ENCODE data around the gene DPP7.

The DPP7 gene

GRCh38 chr9:137114613-137115393 is at the start of gene DPP7:
Gene DPP7 (minus strand): TSS chr9:137114733. CDS start chr9:137114713, 20 bp downstream.
- peak; percentile 38 to 94 (median 88) for DNase-seq
- intact Hi-C loops (cut with DNase I) = loop anchor here (5.0 kb wide), 1 partner anchor 112 kb away; the partner anchor contains the start of genes CYSRT1 and RNF224

GRCh38 chr9:137163805-137164204 is 49.3 kb upstream of the DPP7 start:
- DNase-seq = no peak
- intact Hi-C loops (cut with DNase I) = no loop called here

GRCh38 chr9:137163365-137163715 is 48.8 kb upstream of the DPP7 start:
- intact Hi-C loops (cut with DNase I) = no loop called here
- no peak for DNase-seq

- intact Hi-C loops (cut with DNase I) = no loop called here
Observed at GRCh38 chr9:137162505-137163364, 48.2 kb upstream of the DPP7 start.

GRCh38 chr9:137161558-137162486 is 47.3 kb upstream of the DPP7 start:
- no peak for DNase-seq
- intact Hi-C loops (cut with DNase I) = no loop called here

More at GRCh38 chr9:137162505-137163364, 48.2 kb upstream of the DPP7 start:
- DNase-seq = no peak

- intact Hi-C loops (cut with DNase I) = no loop called here
- no peak for DNase-seq
Observed at GRCh38 chr9:137160716-137161557, 46.4 kb upstream of the DPP7 start.

GRCh38 chr9:137160054-137160425 is 45.5 kb upstream of the DPP7 start:
- intact Hi-C loops (cut with DNase I) = no loop called here
- no peak for DNase-seq

GRCh38 chr9:137159105-137160053 is 44.8 kb upstream of the DPP7 start:
- intact Hi-C loops (cut with DNase I) = no loop called here
- no peak for DNase-seq

GRCh38 chr9:137158625-137159024 is 44.1 kb upstream of the DPP7 start:
- intact Hi-C loops (cut with DNase I) = no loop called here

GRCh38 chr9:137157618-137158415 is 43.3 kb upstream of the DPP7 start:
- intact Hi-C loops (cut with DNase I) = no loop called here
- no peak for DNase-seq

More at GRCh38 chr9:137158625-137159024, 44.1 kb upstream of the DPP7 start:
- no peak for DNase-seq

- peak in 41 of 42 donors; percentile 54 to 90 (median 75) for DNase-seq
- intact Hi-C loops (cut with DNase I) = no loop called here
Observed at GRCh38 chr9:137156567-137157375, 42.2 kb upstream of the DPP7 start.

- intact Hi-C loops (cut with DNase I) = no loop called here
- no peak for DNase-seq
Observed at GRCh38 chr9:137152844-137153405, 38.4 kb upstream of the DPP7 start.

- peak in 4 of 42 donors; percentile 30 to 52 (median 40) for DNase-seq
- intact Hi-C loops (cut with DNase I) = no loop called here
Observed at GRCh38 chr9:137150617-137151457, 36.3 kb upstream of the DPP7 start.

- intact Hi-C loops (cut with DNase I) = no loop called here
- no peak for DNase-seq
Observed at GRCh38 chr9:137149942-137150616, 35.5 kb upstream of the DPP7 start.

All from head of caudate nucleus (tissue), 42 donors.